GM19351 (cell line): ENCODE results near the gene TCF12.
A peak's percentile ranks its signal among the peaks of the same experiment; 100 is the strongest.

Experiments used
- ATAC-seq: cut with Tn5 transposase; IDR thresholded peaks from one replicate; pipeline ENCODE4 v1.9.1; 2021; ENCODE audit warnings: mild to moderate bottlenecking, moderate library complexity; ENCODE audit not compliant: unreplicated experiment

TCF12 gene

DNA sequence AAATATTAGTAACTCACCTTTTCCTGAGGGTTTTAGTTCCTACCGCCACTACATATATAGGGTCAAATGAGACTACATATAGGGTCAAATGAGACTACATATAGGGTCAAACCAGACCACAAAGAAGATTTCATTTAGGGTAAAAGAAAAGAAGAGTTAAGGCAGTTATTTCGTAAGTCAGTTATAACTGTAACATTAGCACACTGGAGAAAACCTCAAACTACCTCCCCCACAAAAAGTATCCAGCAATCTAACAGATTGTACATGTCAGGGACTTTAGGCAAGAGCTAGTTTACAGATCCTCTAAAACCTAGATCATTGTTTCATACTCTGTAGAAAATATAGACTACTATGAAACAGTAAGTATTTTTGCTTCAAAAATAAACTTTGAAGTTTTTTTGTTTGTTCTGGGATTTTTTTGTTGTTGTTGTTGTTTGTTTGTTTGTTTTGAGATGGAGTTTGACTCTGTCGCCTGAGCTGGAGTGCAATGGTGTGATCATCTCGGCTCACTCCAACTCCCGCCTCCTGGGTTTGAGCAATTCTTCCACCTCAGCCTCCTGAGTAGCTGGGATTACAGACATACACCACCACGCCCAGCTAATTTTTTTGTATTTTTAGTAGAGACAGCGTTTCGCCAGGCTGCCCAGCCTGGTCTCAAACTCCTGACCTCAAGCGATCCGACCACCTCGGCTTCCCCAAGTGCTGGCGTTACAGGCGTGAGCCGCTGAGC, 365.5 kb downstream of the TCF12 start:
- peak; percentile 15 for ATAC-seq

DNA sequence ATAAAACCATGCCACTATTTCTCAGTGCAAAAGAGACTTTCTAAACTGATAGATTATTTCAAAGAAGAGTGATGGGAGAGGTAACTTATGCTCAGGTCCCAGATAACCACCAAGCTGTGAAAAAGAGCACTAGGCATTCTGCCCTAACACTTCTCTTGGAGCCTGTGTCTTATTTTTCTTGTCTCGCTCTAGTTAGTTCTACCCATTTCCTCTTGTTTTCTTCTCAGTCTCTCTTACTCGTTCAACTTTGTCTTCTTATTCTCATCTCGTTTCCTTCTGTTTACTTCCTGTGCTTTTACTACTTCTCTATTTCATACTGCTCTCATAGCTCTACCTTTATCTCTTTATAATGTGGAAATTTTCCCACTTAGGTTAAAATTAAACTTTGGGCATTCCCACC, 366.1 kb downstream of the TCF12 start:
- peak; percentile 50 for ATAC-seq

DNA sequence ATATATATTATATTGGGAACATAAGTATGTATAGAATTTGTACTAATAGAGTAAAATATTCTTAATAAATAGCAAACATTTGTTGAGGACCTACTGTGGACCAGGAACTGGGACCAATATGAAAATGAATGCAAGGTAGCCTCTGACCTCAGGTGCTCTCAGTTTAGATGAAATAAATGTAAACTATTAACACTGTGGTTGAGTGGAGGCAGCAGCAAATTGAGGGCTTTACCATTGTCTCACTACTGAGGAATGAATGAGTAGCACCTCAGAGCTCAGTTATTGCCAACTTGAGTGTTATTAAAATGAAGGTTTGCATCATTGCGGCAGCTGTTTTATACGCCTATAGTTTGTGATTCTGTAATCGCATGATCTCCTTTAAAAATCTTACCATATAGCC, 366.9 kb downstream of the TCF12 start:
- no peak for ATAC-seq

DNA sequence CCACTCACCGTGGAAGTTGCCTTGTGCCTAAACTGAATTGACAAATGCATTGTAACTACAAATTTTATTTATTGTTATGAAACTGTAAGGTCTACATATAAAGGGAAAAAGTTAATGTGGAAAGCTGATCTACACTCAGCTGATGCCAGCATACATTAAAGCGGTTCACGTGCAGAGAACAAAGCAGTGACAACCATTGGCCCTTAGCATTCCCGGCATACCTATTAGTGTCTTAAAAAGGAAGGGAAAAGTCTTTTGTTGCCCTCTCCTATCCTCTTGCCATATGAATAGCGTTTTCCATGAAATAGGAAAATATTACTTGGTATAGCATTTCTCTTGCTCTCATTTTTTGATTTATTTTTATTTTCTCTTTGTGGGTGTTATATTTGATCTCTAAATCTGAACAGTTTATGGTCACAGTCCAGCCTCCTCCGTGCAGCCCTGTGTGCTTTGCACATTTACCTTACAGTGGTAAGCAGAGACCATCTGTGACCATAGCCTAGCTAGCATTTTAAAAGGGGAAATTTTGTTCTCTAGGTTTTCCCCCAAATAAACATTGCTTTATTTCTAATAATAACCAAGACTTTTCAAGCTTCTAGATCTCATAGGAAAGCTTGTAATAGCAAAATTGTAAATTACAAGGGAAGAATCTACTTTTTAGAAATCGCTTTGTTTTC, 368.1 kb downstream of the TCF12 start:
- ATAC-seq: no peak

DNA sequence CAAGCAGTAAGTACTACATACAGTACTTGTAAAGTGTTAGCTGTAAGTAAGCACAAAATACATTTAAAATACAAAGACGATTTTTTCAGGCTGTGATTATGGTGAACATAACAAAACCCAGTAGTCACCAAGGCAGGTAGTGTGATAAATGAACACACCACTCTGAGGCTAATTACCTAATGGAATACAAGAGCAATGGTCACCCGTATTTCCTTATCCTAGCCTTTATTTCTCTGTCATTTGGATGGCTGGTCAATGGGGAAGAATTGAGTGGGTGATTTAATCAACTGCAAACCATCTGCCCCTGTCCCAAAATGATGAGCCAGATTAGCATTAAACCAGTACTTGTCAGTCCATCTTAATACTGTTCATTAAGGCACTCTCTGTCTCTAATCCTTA, 368.7 kb downstream of the TCF12 start:
- ATAC-seq: no peak

DNA sequence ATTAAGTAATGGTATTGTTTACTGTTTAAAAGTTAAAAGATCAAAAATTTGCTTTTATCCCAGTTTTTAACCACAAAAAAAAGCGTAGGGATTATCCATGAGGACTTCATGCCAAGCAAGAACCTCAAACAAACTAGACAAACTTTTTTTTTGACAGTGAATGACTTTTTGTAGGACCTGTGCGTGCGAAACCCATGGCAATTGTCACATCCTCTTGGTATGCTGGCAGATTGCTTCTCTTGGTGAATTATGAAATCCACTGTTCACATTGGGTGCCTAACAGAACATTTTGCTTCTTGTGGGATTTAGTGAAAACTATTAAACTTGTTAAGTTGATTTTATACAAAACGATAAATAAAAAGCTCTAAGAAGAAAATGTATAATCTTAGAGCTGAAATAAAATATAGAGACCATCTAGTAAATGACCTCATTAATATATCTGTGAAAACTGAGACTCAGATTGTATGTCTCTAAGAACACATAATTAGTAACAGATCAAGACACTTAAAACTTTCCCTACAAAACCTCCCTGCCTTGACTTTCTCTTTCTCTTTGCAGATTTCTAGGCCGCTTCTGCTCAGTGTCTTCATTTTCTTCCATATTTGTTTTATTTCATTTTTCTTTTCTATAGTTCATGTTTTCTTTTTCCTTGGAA, 370.6 kb downstream of the TCF12 start:
- ATAC-seq: no peak

DNA sequence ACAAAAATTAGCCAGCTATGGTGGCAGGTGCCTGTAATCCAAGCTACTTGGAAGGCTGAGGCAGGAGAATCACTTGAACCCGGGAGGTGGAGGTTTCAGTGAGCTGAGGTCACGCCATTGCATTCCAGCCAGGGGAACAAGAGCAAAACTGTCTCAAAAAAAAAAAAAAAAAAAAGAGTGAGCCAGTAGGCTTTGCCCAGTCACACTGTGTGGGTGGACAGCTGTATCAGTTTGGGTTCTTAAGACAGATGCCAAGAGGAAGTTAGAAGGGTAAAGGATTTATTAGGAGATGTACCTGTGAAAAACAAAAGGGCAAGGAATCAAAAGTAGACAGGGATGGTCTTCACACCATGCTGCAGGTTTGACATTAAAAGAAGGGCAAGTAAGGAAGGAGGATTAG, 371.7 kb downstream of the TCF12 start:
- no peak for ATAC-seq

DNA sequence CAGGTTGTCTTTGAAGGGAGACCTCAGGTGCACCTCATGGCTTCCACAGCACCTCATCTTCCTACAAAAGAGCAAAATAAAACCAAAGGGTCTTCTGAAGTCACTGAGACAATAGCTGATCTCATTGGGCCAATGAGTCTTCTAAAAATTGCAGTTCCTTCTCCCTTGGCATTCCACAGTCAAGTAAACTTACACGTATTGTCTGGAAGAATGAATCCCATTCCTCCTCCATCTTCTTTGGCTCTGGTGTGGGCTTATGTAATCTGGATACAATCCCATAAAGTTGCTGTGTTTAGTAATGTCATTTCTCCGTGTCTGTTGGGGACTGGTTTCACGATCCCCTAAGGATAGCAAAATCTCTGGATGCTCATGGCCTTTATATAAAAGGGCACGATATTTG, 372.4 kb downstream of the TCF12 start:
- ATAC-seq: no peak

DNA sequence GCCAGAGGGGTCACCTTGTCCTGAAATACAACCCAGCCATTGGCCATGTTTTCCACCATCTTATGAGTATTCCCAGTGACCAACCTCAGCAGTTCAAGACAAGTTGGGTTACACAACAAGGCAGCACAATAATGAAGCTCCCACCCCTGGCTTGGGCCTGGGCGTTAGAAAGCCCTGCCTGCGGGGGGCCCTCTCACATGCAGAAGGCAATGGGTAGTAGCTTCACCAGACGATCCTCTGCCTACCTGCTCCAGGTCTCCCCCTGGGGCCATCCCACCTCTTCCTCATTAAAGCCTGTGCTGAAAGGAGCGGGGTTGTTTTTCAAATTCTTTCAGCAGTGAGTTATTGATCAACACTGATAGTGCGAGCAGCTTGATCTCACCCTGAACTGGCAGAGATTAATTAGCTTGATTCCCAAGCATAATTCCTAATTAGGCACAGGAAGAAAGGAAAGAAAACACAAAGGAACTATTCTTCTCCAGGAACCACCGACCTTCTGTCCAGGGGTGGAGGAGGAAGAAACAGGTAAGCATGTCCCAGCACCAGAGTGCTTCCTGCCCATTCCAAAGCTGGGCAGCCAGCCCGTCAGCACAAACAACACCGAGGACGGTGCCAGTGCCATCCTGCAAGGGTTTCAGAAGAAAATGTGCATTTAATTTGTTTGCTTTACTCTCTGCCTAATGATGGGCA, 378.2 kb downstream of the TCF12 start:
- no peak for ATAC-seq

DNA sequence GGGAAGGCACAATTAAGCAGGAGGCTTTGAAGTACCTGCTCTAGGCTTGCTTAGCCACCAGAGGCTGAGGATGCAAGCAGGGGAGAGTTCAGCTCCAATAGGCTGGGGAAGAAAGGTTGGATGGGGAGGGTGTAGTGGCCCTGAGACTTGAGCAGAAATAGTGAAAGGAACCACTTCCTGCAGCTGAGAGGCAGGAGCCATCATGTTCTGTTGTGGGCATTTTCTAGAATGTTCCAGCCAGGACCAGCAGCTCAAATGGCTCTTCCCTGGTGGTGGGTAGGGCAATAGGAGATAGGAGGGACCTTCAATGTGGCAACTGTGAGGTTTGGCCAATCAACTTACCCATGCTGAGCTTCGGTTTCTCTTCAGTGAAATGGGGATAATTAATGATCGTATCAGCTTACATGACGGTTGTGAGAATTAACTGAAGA, 378.7 kb downstream of the TCF12 start:
- ATAC-seq: no peak

DNA sequence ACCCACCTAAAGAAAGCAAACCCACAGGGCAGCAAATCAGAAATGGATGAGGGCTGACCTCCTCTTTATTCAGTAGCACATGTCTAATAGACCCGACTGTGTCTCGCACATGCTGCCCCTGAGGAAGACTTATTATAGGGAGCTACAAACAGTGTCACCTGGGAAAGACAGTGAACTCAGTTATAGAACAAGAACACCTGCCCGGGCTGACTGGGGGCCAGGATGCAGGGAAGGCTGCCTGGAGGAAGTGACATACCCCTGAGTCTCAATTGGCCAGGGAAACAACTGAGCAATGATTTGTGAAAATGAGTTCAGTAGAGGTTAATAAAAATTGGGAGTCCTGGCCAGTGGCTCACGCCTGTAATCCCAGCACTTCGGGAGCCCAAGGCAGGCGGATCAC, 379.2 kb downstream of the TCF12 start:
- ATAC-seq: no peak

DNA sequence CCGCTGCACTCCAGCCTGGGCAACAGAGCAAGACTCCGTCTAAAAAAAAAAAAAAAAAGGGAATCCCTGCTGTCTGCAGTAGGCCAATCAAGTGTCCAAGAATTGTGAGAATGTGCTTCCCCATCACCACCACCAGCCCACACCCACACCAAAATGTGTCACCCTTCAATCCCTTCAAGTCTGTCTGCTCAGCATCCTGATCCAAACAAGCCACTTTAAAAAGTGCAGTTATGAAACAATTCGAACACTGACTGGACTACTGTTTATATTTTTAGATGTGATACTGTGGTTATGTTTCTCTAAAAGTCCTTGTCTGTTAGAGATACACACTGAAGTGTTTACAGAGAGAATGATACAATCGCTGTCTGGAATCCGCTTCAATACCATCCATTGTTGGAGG, 379.8 kb downstream of the TCF12 start:
- ATAC-seq: no peak

DNA sequence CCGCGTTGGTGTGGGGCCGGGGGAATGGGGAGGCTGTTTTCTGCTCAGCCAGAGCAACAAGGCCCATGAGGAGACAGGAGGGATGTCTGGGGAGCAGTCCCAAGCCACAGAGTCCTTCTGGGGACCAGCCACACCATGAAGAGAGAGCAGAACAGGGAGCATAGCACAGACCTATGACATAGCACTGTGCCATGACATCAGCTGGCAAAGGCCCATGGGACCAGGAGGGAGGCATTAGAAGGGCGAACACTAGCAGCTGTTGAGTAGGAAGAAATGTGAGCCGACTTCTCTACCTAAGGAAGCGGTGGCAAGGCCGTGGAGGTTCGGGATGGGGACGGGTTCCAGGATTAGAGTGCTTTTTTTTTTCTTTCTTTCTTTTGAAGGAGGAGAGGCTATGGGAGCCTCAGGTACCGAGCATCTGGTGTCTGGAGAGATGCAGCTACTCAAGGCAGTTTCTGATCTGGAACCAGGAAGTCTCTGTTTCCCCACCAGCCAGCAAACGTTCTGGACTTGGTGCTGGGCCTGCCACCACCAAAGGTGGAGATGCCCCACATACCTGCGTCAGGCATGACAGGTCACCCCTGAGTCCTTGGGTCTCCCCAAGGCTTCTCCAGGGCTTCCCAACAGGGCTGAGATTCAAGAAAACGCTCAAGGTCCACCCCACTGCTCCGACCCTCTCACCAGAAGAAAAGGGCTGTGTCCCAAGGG, 380.6 kb downstream of the TCF12 start:
- ATAC-seq: no peak

DNA sequence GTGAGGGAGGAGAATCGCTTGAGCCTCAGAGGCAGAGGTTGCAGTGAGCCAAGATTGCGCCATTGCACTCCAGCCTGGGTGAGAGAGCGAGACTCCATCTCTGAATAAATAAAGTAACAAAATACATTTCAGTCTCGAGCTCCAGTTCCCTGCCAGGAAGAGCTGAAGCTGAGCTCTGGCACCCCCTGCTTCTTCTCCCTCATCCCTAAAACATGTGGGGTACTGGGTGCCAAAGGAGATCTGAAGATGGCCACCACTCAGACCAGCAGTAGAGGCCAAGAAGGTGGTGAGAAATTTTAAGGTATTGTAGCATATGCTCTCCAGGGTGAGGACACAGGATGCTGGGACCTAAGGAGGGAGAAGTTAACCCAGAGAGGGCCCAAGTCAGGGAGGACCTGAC, 382.9 kb downstream of the TCF12 start:
- ATAC-seq: no peak

DNA sequence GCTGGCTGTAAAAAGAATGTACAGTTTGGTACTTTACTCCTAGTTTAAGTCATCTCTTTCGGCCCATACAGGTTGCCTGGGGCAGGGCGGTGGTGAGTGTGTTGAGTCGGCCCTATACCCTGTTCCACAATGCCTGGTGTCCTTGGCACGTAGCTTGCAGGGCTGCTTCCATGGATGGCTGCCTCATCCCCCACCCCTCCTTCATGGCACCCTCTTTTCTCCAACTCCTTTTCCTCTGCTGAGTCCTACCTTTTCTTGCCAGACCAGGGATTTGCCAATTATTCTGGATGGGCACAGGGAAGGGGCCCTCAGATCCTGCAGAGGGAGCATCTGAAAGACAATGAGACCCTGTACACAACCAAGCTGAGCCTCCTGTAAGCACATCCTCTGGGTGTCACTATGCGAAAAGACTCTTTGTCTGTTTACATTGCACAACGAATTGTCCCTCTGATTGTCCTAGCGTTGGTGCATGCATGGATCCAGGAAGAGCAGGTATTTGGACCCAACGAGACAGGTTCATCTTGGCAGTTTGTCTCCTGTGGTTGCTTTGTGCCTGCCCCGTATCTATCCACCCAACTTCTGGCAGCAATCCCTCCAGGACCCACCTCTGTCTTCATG, 384.3 kb downstream of the TCF12 start:
- ATAC-seq: no peak

DNA sequence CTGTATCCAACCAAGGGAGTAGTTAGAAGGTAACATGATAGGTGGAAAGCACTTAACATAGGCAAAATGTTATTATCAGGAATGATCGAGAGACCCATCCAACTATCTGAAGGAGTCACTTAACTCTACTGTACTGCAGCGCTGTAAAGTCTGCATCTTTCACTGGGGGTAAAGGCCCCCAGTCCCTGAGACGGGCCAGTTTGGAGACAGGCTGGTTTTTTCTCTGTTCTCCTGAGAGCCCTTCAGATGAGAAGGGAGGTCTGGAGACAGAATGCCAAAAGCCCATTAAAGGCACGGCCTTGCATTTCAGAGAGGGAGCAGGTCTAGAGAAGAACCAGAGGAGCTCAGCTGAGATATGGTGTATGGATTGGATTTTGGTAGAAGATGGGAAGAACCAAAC, 386.6 kb downstream of the TCF12 start:
- no peak for ATAC-seq

DNA sequence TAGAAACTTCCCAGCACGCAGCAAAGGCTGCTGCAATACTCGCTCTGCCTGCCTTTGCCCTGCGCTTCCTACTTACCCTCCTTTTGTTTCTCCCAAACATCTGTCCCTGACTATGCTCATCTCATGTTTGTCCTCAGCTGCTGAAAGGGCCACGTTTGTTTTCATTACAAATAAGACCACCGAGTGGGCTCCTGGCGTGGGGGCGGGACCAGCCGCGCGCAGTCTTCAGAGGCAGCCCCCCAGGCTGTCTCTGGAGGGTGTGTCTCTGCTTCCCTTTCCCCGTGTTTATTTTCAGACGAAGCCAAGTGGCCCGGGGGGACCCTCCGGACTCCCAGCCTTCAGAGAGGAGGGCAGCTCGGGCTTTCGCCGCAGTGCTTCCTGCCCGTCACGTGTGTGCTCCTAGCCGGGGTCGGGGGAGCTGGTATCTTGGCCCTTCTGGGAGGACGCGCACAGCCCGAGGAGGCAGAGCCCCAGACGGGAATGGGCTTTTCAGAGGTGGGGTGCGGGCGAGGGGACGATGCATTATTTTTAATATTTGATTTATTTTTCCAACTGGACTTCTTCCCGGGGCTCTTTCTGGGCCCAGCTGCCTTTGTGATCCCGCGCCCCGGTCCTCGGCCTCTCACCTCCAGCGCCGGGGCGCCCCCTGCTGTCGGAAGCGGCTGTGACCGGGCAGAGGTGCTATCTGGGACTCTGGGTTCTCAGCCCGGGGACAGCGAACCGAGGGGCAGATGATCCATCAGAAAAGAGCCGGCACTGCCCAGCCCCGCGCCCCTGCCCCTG, 387.9 kb downstream of the TCF12 start:
- ATAC-seq: peak; percentile 79

DNA sequence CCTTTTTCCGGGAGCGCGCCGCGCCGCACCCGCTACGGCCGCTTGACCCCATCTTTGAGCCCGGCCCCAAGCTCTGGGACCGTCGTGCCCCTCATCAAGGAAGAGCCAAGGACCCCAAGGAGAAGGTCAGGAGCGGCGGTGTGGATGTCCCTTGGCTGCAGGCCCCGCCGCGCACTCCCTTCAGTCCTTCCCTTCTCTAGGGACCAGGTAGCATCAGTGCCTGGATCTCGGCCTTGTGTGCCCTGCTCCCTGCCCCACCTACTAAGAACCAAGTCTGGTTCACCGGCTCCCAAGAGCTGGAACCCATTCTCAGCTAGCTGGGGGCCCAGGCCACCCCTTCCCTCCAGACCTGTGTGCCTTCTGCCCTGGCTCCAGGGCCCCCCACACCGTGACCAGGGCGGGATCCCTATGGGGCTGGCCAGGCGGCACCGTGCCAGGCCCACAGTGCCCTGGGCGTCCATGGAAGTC, 388.5 kb downstream of the TCF12 start:
- ATAC-seq: peak; percentile 10

DNA sequence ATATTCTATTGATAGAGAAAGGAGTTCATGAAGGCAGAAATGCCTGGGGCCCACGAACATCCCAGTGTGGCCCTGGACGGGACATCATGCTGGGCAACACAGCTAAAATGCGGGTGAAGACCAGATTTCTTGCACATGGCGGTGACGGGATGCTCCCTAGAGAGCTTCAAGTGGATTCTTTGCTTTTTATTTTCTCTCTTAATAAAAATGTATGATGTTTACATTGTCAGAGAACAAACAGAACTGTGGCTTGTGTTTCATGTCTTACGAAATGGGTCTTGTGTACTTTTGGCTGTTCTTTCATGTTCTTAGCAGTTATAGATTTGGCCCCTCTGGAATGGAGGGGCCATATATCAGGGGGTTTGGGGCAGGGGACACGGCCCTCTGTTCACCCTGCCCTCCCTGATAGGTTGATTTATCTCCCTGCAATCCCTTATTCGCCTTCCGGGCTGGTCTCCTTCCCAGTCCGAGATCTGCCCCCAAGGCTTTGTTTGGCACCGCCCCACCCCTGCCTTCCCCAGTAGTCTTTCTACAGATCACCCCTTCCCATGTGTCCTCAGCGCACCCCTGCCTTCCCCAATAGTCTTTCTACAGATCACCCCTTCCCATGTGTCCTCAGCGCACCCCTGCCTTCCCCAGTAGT, 389.2 kb downstream of the TCF12 start:
- no peak for ATAC-seq
